NCI-H2196 treated with DMSO at 0.1 percent for 48 hours (cell line): ENCODE results near the gene DLG1.
"Not testable (repeated sequence)": the region's sequence is repeated elsewhere in the genome, so short reads cannot be mapped to it uniquely, and the experiment has no call there.

Source experiments
- DNase-seq: peaks from one replicate; lab custom pipeline; 2025; ENCODE audit not compliant: unreplicated experiment; lab: John Stamatoyannopoulos, UW

Gene DLG1

DNA sequence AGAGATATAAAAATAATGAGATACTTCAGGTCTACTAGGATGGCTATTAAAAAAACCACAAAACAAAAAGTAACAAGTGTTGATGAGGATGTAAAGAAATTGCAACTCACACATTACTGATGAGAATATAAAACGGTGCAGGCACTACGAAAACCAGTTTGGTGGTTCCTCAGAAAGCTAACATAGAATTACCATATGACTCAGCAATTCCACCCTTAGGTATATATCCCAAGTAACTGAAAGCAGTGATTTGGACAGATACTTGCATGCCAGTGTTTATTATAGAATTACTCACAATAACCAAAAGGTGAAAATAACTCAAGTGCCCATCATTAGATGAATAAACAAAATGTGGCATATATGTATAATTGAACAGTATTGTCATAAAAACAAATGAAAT lies 181.3 kb downstream of the DLG1 start:
- DNase-seq, result no peak

DNA sequence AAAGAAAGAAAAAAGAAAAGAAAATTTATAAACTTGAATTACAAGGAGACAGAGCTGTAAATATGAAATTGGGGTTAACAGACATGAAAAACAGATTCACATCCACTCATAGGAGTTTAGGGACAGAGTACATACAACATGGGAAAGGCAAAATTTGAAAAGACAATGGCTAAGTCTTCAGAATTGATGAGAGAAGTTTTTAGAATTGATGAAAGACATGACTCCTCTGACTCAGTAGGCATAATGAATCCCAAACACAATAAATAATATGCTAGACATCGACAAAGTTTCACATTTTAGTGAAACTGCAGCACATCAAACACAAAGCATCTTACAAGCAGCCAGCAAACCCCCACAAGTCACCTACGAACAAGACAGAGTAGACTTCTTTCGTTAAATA lies 184.4 kb downstream of the DLG1 start:
- no peak for DNase-seq

DNA sequence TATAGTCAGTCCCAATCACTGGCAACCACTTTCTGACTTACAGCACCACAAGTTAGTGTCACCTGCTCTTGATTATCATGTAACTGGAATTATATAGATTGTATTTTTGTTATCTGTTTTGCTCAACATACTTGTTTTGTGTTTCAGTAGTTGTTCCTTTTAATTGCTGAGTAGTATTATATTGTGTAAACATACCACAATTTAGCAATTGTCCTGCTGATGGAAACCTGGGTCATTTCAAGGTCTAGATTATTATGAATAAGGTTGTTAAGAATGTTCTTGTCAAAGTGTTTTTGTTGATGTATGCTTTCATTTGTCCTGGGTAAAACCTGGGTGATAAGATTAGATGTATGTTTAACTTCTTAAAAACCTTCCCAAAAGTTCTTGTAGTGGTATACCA lies 186.7 kb downstream of the DLG1 start:
- no peak for DNase-seq

GRCh38 chr3:197105786-197106185 lies 192.6 kb downstream of the DLG1 start:
- no peak for DNase-seq

DNA sequence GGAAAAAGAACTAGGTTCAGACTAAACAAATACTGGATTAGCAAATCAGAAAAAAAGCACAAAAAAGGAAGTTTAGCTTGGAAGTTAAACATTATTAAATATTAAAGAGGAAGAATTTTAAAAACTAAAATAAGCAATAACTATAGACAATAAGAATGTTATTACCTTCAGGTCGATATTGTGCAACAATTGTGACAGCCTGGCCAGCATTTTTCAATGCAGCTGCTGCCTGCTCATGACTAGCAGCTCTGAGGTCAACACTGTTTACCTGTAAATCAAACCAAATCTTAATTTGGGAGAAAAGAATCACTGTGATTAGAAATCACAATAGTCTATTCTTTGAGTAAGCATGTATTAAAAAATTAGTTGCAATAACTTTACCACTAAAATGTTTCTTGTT lies 193.7 kb downstream of the DLG1 start:
- DNase-seq, result no peak

DNA sequence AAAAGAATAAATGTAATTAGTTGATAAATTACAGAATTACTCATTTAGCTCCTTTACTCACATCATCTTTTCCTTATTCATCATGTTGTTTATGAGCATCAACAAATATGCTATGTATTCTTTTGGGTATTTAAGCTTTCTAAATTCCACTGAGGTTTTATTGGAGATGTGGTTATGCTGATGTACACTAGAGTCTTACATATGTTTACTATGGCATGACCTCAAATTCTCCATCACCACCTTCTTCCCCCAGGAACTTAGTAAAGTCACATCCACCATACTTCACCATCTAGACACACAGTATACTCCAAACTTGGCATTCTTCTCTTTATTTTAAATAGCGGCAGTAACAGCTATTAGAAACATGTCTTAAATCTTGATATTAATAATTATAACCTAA lies 194.6 kb downstream of the DLG1 start:
- DNase-seq, result no peak

- DNase-seq, result no peak
Measured at GRCh38 chr3:197093871-197094270, 204.5 kb downstream of the DLG1 start.

DNA sequence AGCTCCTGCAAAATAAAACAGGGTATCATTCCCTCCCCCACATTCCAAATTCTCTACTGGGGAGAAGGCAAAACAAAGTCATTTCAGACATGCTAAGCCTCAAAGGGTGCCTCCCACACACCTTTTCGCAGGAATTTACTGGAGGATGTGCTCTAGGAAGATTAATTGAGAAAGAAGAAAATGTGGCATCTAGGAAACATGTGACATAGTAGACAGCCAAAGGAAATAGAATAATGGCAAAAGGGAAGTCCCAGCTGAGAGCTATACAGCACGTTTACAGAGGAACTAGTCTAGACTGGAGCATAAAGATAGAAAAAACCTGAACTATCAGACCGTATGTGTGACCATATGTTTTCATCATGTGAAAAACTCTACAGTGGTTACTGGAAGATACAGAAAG lies 210.0 kb downstream of the DLG1 start:
- DNase-seq, result no peak

GRCh38 chr3:197085137-197085536 lies 213.3 kb downstream of the DLG1 start:
- no peak for DNase-seq

GRCh38 chr3:197083486-197083885 lies 214.9 kb downstream of the DLG1 start:
- DNase-seq, result no peak

DNA sequence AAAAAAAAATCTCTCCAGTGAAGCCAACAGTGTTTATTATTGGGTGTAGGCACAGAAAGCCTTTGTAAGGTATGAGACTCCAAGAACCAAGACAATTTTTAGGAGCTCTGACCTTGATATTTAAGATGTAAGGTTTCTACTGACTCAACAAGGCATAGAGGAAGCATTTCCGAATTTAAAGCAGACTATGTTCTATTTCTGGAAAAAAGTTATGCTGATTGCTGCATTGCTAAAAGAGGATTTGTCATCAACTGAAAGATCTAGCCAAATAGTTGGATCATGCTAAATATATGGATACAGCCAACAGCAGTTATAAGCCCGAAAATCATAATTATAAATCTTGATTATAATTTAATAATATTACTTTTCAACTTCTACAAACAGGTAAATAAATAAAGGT lies 215.5 kb downstream of the DLG1 start:
- no peak for DNase-seq

DNA sequence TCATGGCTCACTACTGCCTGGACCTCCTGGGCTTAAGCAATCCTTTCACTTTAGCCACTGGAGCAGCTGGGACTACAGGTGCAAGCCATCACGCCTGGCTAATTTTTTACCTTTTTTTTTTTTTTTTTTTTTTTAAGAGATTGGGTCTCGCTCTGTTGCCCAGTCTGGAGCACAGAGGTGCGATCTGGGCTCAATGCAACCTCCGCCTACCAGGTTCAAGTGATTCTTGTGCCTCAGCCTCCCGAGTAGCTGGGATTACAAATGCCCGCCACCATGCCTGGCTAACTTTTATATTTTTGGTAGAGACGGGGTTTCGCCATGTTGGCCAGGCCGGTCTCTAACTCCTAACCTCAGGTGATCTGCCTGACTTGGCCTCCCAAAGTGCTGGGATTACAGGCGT lies 218.1 kb downstream of the DLG1 start:
- DNase-seq, result no peak

- no peak for DNase-seq
Measured at GRCh38 chr3:197076415-197076814, 222.0 kb downstream of the DLG1 start.

DNA sequence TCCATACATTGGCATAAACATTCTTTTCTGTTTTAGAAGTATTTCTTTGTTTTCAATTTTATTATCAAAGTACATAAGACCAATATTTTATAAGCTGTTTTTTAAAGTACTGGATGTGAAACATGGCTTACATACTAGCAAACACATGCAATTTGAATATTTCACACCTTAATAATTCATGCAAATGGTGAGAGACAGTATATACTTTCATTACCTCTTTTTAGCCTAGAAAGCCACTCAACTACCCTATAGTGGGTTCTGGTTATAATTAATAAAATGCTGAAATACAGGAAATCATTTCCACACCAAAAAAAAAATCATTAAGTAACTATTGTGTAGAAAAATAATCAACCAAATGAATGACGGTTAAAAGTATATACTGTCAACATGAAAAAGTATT lies 230.3 kb downstream of the DLG1 start:
- DNase-seq, result no peak

DNA sequence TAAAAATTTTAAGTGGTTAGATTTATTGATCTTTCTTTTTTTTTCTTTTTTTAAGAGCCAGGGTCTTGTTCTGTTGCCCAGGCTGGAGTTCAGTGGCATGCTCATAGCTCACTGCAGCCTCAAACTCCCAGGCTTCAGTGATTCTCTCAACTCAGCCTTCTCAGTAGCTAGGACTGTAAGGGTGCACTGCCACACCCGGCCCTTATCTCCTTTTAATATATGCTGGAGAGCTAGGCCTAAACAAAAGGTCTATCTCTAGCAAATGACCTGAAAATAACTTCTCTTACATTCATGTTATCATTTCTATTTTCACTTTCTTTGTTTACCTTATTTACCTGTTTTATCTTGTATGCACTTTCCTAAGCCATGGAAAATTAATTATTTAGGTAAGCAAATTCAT lies 233.6 kb downstream of the DLG1 start:
- DNase-seq, result no peak

DNA sequence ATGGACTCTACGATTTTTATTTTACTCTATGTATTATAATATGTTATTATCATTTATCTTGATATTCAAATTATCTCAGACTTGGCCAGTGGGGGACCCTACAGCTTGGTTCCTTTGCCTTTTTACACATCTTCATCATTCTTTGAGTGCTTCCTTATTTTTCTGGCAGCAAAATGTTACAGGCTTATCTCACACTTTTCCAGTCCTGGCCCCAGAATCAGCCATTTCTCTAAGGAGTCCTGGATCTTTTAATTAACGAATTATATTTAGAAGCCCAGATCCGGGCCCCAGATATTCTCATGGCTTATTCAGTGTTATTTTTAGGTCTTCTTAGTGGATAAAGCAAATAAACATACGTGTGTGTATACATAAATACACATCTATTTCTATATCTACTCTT lies 236.0 kb downstream of the DLG1 start:
- DNase-seq, result no peak

DNA sequence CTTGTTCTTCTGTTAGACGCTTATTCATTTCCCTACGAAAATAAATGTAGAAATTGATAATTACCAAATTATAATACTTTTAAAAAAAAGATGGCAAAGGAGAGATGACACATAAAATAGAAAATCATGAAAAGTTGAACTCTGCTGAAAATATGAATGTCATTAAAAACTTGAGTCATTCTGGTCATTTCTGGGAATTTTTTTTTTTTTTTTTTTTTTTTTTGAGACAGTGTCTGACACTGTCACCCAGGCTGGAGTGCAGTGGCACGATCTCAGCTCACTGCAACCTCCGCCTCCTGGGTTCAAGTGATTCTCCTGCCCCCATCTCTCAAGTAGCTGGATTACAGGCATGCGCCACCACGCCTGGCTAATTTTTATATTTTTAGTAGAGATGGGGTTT lies 246.8 kb downstream of the DLG1 start:
- not testable (repeated sequence) for DNase-seq

- no peak for DNase-seq
Measured at GRCh38 chr3:197050511-197050910, 247.9 kb downstream of the DLG1 start.

DNA sequence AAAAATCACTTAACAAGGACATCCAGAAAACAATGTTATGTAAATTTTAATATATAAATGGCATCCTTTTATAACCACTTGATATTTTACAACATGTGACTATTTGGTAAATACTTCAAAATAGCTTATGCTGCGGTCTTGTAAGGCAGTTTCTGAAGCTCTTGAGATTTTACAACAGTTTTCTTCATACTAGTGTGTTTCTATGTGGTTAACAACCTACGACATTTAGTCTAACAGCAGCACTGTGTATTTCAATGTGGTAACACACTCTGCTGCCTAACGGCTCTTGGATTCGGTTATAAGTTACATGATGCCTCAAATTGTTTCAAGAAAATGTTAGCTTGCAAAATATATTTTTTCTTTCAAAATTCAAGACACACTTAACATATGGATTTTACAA lies 255.9 kb downstream of the DLG1 start:
- no peak for DNase-seq

DNA sequence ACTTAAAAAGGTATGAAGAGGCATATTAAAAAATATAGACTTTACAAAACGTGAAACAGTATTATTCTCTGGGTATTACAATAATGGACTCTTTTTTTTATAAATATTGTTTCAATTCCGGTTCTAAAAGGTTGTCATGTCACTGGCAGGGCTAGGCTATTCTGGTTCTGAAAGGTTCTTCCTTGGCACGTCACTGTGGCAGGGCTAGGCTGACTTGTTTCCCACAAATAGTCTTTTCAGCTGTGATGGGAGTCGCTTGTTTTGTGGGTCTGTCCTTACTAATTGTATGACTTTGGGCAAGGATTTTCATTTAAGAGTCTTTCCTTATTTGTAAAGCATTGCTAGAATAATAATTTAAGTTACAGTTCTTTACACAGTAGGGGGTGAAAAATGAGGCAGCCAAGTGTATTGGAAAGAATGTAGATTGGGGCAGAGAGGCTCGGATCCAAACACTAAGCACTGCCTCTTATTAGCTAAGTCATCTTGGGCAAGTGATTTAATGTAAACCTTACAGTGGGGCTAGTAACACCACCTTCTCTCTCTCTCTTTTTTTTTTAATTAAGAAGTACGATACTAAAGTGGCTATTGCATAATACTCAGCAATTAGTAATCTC lies 256.4 kb downstream of the DLG1 start:
- DNase-seq, result no peak

- DNase-seq, result no peak
Measured at GRCh38 chr3:197040658-197041057, 257.8 kb downstream of the DLG1 start.

DNA sequence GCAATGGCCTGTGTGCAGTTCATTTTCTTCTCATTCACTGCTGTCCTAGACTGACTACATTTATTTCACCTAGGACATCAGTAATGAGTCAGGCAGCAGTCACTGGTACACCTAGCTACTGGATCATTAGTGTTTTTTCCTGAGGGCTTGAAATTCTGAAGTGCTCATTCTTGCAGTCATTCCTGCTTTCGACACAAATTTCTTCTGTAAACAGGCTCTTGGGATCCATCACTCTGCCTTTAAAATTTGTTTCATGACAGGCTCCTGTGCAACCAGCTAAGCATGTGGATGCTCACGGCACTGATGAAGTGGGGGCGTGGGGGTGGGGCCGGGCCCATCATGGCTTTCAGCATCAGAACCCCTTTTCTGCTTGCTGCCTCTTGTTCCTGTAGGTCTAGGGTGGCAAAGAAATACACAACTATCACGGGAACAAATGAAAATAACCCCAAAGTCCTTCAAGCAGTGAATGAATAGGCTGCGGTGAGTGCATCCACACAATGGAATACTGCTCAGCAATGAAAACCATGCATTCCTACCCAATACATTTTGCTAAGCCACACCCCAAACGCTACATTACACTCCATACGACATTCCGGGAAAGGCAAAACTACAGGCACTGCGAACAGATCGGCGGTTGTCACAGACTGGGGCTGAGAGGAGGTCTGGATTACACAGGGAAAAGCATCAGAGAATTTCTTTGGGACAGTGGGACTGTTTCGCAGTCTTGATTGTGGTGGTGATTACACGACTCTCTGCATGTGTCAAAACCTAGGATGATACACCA lies 259.5 kb downstream of the DLG1 start:
- no peak for DNase-seq

DNA sequence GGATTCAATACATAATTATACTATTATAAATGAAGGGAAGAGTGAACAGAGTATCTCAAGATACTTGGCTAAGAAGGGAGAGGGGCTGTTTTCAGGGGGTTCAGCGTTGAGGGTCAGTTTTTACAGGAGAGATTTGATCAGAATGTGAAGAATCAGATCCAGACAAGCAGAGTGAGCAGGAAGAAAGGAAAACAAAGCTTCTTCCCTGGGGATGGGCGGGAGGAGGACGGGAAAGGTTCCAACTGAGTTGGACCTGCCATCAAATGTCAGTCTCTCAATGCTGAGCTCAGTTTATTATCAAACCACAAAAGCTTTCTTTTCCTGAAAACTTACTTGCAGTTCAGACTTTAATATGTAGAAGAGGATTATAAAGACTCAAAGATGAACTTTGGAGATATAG lies 262.8 kb downstream of the DLG1 start:
- DNase-seq, result no peak
